AML-193 (cell line): ENCODE measurements around the gene FBXL13.
A peak's percentile ranks its signal among the peaks of the same experiment; 100 is the strongest.
"Not testable (repeated sequence)": the region's sequence is repeated elsewhere in the genome, so short reads cannot be mapped to it uniquely, and the experiment has no call there.

Source experiments
- DNase-seq, 2 experiments: peaks; one replicate each; lab custom pipeline; 2025; lab: John Stamatoyannopoulos, UW

Gene FBXL13

DNA sequence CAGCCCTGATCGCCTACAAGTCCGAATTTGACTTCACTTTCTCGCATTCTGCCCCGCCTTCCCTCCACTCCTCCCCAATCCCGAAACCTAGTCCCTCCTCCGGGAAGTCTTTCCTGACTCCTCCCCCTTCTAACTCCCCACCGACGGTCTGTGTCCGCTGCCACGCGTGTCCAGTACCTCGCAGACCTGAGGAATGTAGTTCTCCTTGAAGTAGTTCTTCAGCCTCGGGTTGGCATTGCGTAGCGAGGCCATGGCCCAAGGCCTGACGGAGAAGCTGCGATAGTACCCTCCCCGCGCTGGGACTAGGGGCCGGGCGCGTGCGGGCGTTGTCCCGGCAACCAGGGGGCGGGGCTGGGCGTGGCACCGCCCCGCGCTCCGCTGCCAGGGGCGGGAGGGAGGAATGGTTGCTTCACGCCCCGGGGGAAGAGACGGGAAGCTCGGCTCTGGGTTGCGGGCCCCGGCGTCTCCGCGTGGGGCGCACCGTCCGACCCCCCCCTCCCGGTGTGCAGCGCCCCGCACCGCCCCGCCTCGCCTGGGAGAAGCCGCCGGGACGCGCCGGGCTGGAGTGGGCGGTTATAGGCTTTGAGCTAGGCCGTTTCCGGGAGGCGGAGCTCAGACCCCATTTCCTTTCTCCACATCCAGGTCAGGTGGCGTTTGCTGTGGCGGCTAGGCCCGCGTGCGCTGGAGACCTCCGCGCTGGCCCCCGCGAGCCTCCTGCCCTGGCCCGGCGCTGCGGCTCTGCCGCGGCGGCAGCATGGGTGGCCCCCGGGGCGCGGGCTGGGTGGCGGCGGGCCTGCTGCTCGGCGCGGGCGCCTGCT lies at the start of gene FBXL13, which contains the start of gene ARMC10:
Gene FBXL13, minus strand, starts transcription at position 278 of the 818 bp plus-strand sequence.
Gene ARMC10, plus strand, starts transcription at position 622 of the 818 bp plus-strand sequence. Its CDS starts 133 bp downstream, at position 755.
- DNase-seq, result peak; percentile 81 to 87

DNA sequence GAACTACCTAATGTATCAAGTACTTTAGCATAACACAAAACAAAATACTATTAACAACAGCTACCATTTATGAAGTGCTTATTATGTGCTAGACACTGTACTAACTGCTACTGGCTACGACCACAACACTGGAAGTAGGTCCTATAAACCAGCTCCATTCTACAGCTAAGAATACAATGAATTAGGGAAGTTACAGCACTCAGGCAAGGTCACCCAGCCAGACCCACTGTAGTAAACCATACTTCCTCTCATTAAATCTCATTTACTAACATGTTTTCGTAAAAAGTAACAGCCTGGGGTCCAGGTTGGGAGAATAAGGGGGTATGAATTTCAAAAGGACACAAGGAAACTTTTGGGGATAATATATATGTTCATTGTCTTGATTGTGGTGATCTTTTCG lies 48.9 kb upstream of the FBXL13 start:
- DNase-seq, result no peak

DNA sequence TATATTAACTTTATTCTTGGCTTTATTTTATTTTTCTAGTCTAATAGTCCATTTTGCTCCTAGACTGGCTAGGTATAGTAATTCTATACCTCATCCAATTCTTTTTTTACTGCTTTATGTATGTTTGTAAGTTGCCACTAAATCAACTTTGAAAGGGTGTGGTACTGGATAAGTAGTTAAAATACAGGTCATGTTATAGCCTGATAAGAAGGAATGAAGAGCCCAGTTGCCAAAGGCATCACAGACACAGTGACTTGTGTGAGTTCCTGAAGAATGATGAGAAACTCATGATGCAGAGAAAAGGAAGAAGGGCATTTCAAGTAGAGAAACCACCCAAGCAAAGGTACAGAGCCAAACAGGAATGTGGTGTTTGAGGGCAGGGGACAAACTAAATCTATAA lies 47.0 kb upstream of the FBXL13 start:
- no peak for DNase-seq

DNA sequence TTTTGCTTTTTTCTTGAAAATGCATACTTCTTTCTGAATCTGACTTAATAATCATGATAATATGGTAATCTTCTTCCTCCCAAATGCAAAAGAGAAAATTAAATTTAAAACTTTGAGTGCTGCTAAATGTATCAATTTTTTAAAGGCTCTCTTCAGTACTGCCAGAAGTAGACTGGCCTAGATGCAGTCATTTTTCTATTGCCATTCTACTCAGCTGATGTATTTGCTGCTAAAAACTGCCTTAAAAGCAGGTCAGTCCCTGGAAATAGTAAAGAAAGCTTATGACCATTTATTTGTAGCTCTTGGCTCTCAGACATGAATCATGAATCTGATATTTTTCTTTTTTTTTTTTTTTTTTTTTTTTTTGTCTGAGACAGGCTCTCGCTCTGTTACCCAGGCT lies 45.8 kb upstream of the FBXL13 start:
- no peak for DNase-seq

DNA sequence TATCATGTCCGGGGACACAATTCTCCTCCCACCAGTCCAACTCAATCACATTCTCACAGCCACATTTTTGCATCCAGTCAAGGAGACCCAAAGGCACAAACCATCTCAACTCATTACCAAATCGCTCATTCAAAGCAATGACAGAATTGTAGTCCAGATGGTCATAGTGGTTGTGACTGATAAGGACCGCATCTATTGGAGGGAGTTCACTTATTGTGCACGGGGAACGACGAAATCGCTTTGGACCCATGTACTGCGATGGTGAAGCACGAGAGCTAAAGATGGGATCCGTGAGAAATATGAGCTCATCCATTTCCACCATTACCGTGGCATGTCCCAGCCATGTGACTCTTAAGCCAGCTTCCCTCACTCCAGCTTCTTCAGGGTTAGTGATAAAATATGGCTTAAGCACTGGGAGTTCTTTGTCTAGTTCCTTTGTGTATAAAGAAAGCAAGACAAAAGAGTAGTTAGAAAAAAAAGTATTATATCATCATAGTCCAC lies 45.2 kb upstream of the FBXL13 start:
- no peak for DNase-seq

DNA sequence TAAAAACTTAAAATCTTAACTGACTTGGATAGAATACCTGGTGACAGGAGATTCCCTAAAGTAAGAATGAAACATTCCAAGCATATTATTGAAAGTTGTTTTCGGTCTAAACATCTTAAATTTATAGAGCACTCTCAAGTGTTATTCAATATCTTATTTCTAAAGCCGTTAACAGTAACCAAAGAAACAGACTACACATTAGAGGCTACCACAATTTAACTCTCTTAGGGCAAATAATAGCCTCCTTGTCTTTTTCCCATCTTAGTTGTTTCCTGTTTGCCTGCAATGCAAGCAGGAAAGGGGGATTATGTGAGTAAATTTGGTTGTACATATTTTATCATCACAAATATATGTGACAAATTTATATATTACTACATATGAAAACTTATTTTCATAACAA lies 42.9 kb upstream of the FBXL13 start:
- DNase-seq, result no peak

DNA sequence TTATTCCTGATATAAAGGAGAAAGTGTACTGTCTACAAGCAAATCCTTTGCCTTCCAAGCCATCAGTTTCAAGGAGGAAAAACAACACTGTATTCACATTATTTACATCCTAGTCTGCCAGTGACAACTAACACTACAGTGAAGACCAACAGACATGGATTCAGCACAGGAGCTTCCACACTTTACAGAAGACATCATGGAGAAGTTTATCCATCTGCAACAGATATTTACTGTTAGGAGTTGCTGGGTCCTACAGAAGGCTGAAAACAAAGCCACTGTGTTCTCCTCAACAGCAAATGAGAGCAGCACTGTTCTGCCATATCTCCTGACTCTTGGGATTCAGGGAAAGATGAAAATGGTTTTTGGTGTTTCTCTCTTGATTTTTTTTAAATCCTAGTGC lies 42.4 kb upstream of the FBXL13 start:
- DNase-seq, result no peak

DNA sequence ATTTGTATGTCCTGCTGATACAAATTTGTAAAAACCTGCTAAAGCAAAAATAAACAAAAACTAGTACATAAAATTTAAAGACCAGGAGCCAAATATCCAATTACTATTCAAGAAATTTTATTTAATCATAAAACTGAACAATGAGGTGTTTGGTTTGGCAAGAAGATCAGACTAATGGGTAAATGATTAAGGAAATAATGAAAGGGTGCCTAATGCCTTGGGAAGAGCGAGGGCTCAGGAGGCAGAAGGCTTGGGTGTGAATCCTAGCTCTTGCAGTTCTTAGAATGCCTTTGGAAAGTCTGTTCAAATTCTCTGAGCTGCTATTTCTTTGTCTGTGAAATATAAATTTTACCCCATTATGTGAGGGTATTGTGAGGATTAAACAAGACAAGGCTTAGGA lies 41.9 kb upstream of the FBXL13 start:
- no peak for DNase-seq

DNA sequence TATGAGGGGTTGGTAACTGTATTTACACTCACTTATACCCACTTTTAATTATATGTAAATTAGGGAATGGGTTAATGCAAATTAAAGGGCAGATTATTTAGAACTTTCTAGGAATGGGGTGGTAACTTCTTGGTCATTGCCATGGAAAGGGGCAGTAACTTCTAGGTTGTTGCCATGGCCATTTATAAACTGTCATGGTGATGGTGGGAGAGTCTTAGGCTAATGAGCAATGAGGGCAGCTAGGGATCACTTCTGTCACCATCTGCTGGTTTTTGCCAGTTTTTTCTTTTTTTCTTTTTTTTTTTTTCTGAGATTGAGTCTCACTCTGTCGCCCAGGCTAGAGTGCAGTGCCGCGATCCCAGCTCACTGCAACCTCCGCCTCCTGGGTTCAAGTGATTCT lies 41.2 kb upstream of the FBXL13 start:
- DNase-seq, result no peak

DNA sequence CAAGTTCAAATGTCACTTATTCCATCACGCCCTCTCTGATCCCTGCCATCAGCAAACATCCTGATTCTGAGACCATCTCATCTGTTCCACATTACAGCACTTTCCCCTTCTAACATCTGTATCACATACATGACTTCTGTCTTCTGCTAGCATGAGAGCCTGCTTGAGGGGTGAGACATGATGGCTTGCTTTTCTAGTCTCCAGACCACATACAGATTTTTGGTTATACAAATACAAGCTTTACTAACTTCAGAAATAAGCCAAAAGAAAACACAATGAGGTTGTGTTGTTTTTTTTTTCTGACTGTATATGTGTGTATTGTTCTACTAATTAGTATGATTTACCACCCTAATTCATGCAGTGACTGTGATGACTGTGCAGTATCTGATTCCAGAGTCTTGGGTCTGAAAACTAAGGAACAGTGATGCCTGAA lies 40.0 kb upstream of the FBXL13 start:
- no peak for DNase-seq

DNA sequence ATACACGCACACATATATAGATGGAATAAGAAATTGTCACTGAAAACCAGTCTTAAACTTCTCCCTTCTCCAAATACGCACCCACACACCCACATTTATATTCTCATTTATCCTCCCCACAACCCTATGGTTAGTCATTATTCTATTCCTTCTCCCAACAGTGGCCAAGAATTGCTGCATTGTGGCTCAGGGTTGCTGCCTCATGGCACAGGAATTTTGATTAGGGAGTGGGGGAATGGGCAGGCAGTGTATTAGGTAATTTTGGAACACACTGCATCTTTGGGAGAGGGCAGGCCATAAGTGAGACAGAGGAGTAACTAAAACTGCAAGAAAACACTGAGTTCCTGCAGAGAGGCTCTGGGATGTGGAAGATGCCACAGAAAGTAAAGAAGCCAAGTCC lies 38.6 kb upstream of the FBXL13 start:
- DNase-seq, result no peak

DNA sequence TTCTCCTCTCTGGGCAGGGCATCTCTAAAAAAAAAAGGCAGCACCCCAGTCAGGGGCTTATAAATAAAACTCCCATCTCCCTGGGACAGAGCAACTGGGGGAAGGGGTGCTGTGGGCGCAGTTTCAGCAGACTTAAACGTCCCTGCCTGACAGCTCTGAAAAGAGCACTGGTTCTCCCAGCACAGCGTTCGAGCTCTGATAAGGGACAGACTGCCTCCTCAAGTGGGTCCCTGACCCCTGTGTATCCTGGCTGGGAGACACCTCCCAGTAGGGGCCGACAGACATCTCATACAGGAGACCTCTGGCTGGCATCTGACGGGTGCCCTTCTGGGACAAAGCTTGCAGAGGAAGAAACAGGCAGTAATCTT lies 32.1 kb upstream of the FBXL13 start:
- not testable (repeated sequence) for DNase-seq

DNA sequence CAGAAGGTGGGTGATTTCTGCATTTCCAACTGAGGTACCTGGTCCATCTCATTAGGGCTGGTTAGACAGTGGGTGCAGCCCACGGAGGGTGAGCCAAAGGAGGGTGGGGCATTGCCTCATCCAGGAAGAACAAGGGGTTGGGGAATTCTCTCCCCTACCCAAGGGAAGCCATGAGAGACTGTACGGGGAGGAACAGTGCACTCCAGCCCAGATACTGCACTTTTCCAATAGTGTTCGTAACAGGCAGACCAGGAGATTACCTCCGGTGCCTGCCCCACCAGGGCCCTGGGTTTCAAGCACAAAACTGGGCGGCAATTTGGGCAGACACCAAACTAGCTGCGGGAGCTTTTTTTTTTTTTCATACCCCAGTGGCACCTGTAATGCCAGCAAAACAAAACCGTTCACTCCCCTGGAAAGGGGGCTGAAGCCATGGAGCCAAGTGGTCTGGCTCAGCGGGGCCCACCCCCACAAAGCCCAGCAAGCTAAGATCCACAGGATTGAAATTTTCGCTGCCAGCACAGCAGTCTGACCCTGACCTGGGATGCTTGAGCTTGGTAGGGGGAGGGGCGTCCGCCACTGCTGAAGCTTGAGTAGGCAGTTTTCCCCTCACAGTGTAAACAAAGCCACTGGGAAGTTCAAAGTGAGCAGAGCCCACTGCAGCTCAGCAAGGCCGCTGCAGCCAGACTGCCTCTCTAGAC lies 31.6 kb upstream of the FBXL13 start:
- no peak for DNase-seq

DNA sequence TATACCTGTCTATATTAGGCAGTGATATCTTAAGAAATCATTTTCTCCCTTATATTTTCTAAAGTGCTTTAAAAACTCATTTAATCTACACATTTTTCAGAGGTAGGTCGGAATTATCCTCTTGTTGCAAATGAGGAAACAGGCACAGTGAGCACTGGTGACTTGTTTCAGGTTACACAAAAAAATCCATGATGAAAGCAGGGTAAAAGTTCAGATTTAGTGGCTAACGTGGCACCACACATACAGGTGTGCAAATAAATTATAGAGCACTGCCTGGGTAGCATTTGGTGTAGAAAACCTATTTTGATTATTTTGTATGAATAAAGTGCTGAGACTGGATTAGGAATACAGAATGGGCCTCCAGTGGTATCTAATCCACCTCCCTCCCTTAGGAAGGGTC lies 26.9 kb upstream of the FBXL13 start:
- no peak for DNase-seq

DNA sequence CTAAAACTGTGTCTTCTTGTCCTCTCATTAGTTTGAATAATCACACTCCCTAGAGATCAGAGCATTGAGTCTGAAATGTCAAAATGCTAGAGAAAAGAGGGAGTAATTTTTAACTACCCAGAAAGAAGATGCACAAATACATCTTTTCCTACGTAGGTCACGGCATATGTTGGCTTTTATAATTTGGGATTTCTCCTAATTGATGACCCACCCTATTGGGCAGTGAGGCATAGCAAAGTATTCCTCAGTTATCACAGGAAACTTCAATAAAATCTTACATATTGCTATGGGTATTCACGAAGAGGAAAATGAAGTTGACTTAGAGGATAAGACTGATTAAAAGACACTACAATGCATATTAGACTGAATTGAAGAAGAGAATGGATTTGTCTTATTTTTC lies 25.8 kb upstream of the FBXL13 start:
- no peak for DNase-seq

DNA sequence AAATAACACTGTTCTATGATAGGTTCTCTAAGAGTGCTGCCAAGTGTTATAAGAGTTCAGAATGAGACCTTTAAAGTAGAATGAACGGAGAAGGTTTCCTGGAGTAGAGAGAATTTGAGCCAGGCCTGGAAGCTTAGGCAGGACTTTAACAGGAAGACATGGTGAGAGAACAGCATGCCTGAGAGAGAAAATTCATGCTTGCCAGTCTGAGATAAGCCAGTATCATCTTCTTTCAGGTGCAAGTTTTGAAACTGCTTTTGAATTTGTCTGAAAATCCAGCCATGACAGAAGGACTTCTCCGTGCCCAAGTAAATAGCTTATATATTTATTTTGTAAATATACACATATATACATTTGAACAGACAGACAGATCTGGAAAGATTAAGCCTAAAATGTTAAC lies 22.4 kb upstream of the FBXL13 start:
- DNase-seq, result no peak

DNA sequence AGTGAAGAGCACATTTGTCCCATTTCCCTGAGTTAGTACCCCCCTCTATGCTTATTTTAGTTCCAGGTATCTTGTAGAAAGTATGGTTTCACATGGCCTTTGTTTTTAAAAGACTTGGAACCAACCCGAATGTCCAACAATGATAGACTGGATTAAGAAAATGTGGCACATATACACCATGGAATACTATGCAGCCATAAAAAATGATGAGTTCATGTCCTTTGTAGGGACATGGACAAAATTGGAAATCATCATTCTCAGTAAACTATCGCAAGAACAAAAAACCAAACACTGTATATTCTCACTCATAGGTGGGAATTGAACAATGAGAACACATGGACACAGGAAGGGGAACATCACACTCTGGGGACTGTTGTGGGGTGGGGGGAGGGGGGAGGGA lies 21.0 kb upstream of the FBXL13 start:
- DNase-seq, result not testable (repeated sequence)

DNA sequence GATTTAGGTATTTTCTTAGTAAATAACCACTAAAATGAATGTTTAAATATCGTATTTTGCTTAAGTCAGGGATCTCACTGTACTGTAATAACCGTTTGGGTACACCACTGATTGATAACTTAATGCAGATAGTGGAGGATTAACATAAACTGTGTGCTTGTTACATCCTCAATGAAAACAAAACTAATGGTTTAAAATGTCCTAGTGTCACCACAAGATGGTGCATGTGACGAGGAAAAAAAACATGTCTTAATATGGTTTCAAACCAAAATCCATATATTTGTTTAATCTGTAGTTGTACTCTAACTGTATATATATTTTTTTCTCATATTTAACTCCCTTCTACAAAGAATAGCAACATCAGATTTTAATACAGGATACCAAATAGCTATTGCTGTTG lies 19.5 kb upstream of the FBXL13 start:
- DNase-seq, result no peak

DNA sequence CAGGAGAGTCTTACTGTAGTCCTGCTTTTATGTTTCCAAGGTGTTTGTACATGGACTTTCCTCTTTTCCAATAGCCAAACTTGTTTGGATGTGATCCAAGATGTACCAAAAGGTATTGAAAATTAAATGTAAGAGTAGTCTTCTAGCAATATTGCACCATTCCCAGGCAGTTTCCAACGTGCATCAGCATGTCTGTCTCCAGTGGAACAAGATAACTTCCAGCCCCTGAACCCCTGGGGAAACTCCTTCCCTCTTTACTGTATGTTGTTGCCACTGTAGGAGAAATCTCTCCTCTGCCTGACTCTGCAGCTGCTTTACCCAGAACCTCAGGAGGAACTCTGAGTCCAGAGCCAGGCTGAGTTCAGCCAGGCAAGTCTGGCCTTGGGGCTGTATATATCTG lies 18.8 kb upstream of the FBXL13 start:
- no peak for DNase-seq

DNA sequence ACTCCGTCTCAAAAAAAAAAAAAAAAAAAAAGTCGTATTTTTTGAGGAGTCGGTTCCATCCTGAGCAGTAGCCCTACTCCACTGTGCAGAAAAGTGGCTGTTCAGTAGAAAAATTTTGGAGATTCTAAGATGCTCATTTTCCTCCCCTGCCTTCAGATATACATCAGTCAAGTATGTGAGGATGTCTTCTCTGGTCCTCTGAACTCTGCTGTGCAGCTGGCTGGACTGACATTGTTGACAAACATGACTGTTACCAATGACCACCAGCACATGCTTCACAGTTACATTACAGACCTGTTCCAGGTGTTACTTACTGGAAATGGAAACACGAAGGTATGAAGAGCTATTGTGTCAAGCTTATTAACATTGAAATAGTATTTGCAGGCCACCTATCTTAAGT lies 17.7 kb upstream of the FBXL13 start:
- not testable (repeated sequence) for DNase-seq

DNA sequence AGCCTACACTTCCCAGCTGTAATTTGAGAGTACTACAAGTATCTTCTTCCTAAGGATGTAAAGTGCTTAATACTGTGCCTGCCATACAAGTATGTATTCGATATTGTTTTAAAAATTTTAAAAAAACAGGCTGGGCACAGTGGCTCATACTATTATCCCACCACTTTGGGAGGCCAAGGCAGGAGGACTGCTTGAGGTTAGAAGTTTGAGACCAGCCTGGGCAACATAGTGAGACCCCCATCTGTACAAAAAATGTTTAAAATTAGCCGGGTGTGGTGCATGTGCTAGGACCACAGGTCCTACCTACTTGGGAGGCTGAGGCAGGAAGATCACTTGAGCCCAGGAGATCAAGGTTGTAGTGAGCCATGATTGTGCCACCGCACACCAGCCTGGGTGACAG lies 8.6 kb upstream of the FBXL13 start:
- no peak for DNase-seq

DNA sequence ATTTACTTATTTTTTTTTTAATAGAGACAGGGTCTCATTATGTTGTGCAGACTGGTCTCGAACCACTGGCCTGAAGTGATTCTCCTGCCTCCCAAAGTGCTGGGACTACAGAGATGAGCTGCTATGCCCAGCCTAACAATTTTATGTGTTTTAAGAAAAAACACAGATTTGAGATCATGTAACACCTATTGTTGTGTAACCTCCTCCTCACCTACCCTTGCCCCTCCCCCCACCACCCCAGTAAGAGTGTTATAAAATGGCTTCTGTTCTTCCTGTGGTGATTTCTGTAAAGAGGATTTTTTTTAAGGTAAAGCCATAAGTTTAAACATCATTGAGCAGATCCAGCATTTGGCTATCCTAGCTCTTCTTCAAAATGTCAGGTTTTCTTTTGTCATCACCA lies 7.9 kb upstream of the FBXL13 start:
- DNase-seq, result no peak

DNA sequence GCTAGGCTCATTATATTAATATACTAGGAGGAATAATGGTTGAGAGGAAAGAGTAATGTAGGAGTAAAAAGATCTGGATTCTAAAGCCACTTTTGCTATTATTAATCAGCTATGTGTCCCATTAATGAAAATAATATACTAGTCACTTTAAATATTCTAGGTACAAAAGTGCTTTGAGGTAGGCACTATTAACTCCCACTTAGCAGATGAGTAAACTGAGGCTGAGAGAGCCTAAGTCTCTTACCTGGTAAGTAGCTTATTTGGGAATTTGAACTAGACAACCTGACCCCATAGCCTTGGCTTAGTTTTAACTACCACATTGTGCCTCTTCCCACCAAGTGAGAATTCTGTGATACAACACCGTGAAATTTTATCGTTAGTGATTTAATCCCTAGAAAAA lies 6.3 kb upstream of the FBXL13 start:
- no peak for DNase-seq
